ENCODE data around the gene FNIP1.
"Not testable (repeated sequence)": the region's sequence is repeated elsewhere in the genome, so short reads cannot be mapped to it uniquely, and the experiment has no call there.

The FNIP1 gene

DNA sequence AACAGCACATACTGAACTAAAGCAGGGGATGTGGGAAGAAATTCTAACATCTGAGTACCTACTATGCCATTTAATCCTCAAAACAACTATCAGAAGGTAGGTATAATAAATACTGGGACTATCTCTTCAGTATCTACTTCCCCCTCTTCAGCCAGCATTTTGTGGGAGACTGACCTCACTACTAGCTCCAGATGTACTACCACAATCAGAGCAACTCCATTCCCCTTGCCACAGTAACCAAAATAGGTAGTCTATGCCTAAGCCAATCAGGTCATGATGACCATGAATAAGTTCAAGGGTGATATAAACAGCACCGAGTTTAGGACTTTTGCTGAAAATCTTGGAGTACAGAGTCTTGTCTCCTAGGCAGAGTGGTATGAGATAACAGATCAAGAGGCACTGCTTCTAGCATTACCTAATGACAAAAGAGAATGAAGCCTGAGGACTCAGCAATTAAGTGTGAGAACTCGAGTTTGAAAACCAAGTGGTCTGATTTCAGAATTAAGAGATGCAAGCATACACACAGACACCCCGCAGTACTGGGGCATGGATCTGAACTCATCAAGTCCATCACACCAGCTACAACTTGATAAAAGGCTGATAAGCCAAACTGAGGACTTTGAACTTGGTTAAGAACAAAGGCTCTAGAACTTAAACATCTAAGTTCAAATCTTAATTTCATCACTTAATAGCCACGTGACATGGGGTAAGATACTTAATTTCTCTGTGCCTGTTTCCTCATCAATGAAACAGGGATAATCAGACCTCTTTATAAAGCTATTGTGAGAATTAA lies 9.7 kb downstream of the FNIP1 start:
- no peak for DNase-seq

- no peak for DNase-seq
Observed at GRCh38 chr5:131786036-131786435, 10.8 kb downstream of the FNIP1 start.

DNA sequence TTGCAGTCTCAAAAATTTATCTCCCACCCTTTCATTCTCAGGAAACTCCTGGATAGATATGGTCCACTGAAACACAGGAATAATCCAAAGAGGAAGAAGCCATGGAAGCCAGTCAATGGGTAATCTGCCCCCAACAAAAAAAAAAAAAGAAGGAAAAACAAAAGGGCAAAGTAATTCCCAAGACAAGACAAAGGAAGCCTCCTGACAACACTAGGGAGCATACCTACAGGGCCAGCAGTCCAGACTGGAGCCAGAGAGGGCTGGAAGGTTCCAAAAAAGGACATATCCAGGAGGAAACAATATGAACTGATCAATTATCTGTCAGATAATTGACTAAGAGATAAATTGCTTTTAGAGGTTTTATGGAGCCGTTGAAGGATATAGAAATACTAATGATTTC lies 12.9 kb downstream of the FNIP1 start:
- DNase-seq: no peak

- DNase-seq: no peak
Observed at GRCh38 chr5:131783357-131783756, 13.5 kb downstream of the FNIP1 start.

DNA sequence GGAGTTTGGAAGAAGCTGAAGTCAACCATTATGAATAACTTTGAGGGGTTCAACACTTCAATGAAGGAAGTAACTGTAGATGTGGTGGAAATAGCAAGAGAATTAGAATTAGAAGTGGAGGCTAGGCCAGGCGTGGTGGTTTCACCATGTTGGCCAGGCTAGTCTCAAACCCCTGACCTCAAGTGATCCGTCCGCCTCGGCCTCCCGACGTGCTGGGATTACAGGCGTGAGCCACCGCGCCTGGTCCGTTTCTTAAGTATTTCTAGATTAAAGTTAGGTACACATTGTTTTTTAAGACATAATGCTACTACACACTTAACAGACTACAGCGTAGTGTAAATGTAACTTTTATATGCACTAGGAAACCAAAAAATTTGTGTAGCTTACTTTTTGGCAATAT lies 14.1 kb downstream of the FNIP1 start:
- DNase-seq: no peak

- not testable (repeated sequence) for DNase-seq
Observed at GRCh38 chr5:131778141-131778540, 18.7 kb downstream of the FNIP1 start.

GRCh38 chr5:131776450-131776849 lies 20.4 kb downstream of the FNIP1 start:
- no peak for DNase-seq

DNA sequence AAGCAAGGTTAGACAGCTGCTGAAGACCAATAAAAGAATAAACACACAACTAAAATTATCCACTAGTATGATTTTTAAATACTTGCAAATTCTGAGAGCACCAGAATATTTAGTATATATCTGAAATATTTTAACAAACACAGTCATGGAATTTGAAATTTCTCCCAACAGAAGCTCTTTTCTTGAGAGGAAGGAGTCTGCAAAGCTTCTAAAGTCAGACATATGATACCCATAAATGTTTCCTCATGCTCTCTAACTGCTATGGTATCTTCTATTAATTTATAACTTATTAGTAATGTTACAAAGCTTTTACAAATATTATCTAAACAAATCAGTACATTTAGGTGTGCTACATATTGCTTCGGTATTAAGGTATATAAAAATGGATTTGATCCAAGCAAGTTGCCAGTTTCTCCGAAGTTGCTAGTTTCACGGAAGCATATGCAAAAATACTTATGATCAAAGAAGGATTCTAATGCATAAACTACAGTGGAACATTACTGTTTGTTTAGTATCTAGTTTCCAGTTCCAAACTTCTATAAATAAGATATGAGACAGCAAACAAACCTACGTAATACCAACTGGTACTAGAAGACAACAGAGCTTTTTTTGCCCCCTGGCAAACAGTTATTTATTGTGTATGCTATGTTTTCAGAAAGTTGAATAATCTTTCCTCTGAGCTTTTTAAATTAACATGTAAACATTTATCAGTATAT lies 22.0 kb downstream of the FNIP1 start:
- no peak for DNase-seq

DNA sequence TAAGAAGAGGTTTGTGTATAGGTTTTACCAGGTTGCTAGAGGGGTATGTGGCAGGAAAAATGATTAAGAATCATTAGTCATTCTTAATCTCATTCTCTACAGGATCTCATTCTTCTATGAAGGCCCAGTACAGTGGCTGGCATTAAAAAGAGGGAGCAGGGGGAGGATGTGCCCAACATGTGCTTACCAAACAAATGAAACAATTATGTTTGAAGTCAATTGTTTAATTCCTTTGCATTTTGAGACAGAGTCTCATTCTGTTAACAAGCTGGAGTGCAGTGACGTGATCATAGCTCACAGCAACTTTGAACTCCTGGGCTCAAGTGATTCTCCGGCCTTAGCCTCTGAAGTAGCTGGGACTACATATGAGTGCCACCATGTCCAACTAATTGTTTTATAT lies 23.0 kb downstream of the FNIP1 start:
- DNase-seq: no peak

- no peak for DNase-seq
Observed at GRCh38 chr5:131771692-131772091, 25.1 kb downstream of the FNIP1 start.

GRCh38 chr5:131769961-131770360 lies 26.9 kb downstream of the FNIP1 start:
- no peak for DNase-seq

DNA sequence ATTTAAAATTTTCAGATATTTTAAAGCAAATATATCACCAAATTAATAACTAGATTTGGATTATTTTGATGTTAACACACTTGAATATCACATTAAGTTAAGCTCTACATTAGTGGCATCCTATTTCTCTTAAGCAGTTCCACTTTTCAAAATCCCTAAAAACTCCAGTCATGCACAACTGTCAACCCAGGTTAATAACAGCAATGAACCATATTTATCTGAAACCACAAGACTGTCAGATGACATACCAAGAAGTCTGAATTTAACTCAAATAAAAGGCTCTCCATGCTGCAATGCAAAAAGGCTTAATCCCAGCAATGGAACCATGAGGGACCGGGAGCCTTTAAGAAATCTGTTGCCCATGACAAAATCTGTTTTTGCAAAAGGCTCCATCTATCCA lies 27.5 kb downstream of the FNIP1 start:
- no peak for DNase-seq

GRCh38 chr5:131767891-131768290 lies 28.9 kb downstream of the FNIP1 start:
- DNase-seq: no peak

DNA sequence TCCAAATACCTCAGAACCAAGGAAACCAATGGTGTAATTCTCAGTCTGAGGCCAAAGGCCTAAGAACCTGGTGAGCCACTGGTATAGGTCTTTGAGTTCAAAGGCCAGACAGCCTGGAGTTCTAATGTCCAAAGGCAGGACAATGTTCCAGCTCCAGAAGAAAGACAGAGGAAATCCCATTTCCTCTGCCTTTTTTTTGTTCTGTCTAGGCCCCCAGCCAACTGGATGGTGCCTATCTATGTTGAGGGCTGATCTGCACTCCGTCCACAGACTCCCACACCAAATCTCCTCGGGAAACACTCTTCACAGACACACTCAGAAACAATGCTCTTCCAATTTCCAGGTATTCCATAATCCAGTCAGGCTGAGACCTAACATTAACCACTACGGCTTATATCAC lies 30.1 kb downstream of the FNIP1 start:
- DNase-seq: no peak

- no peak for DNase-seq
Observed at GRCh38 chr5:131765261-131765660, 31.6 kb downstream of the FNIP1 start.

GRCh38 chr5:131763968-131764367 lies 32.8 kb downstream of the FNIP1 start:
- DNase-seq: no peak

DNA sequence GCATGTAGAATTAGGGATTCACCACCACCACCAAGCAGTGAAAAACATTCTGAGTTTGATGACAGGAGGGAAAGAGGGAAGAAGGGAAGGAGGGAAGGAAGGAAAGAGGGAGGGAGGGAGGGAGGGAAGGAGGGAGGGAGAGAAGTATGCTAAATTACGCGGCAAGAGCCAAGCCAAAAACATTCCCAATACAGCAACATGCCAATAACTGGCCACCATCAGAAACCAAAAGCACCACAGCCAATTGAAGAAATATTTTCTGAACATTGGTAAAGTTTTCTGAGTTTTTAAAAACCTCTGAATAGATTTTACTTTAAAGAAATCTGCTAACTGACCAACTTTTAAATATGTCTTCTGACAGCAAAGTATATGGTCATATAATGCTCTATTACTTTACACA lies 36.0 kb downstream of the FNIP1 start:
- DNase-seq: no peak

- no peak for DNase-seq
Observed at GRCh38 chr5:131759704-131760103, 37.1 kb downstream of the FNIP1 start.

- no peak for DNase-seq
Observed at GRCh38 chr5:131758520-131758900, 38.3 kb downstream of the FNIP1 start.

DNA sequence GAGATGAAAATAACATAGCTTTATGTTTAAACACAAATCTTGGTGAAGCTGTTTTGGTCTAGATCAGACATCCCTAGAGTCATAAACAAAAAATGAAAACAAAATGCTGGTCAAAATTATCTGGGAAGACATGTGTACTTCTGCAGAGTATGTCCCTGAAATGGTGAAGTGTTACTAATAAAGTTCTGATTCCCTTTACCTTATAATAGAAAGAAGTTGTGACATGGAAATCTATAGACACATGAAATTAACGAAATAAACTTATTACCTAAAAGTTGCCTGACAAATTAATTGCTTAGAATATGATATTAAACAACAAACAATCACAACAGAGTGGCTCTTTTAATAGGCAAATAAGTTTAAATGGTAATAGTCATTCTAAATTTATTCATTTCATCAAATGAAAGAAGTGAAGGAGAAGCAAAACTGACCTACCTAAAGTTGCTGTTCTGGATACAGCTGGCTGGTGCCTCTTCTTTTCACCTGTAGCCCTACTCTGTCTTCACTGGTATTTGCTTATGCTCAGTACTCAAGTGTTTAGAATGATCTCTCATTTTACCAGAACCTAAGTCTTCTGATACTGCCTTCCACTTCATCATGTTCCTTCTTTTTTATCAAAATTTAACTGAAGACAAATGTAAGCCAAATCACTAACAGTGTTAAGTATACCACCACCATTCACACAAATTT lies 38.8 kb downstream of the FNIP1 start:
- no peak for DNase-seq

DNA sequence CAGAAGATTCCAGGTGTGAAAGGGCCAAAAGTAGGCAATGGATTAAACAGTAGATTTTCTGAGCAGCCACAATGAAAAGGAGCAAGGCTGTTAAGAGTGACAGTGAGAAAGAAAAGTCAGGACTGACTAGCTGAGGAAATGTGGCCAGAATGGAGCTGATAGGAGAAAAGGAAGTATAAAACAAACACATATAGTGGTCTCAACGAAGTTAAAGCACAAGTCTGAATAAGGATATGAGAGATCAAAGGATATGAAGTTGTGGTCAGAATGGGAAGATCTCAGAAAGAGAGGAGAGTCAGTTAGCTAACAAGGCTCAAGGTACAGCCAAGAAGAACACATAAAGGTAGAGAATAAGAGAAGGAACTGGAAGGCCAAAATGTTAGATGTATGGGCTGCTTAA lies 39.9 kb downstream of the FNIP1 start:
- no peak for DNase-seq

DNA sequence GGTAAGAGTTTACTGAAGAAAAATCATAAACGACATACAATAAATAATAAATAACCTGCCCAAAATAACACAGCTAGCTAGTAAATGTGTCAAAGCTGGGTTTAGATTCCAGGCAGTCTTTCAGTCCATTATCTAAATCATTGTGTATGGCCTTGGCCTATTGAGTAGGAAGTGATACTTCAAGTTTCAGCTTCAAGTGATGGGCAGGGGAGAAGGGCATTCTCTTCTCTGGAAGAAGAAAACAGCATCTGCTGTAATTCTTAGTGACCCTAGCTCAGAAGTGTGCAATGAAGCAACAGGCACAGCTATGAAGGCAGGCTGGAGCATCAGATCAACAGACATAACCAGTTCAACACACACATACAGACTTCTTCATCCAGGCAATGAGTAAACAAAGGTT lies 42.5 kb downstream of the FNIP1 start:
- no peak for DNase-seq

DNA sequence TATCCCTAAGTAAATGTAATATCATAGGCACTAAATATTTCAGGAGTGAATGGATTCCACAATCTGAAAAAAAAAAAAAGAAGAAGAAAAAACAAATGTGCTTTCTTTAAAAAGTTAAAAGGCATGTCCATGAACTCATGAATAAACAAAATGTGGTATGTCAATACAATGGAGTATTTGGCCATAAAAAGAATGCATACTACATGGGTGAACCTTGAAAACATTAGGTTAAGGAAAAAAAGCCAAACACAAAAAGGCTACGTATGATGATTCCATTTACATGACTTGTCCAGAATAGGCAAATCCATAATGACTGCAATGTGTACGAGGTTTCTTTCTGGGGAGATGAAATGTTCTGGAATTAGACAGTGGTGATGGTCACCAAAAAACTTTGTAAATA lies 45.3 kb downstream of the FNIP1 start:
- no peak for DNase-seq

Measured in NCI-H187 (cell line).